Astrocyte (in vitro differentiated cells and primary cell): ENCODE results near the gene TMEM98. TPM values are rescaled to one million over a fixed set of nuclear protein-coding genes. Genes with fewer than 3 reads are reported as not detected.

ENCODE experiments used
- DNase-seq: peaks from one replicate; pipeline ENCODE4 v3.0.0-alpha.2; 2010; ENCODE audit warnings: low read depth
- FAIRE-seq: peaks from 2 replicates; lab custom pipeline; 2011; peaks lifted over from hg19 to GRCh38; lab: Jason Lieb, UNC
- H2AFZ ChIP-seq: 2 replicates; pipeline ENCODE4 v1.6.0; 2012; ENCODE audit warnings: low read depth, low read length, inconsistent platforms
- H3K27ac ChIP-seq: 2 replicates; pipeline ENCODE4 v1.5.1; 2011; ENCODE audit warnings: low read depth, low read length, inconsistent platforms
- H3K27me3 ChIP-seq: 2 replicates; pipeline ENCODE4 v1.6.0; 2011; ENCODE audit warnings: low read length, inconsistent platforms; ENCODE audit not compliant: insufficient read depth
- H3K36me3 ChIP-seq: 2 replicates; pipeline ENCODE4 v1.5.1; 2011; ENCODE audit warnings: low read length, inconsistent platforms; ENCODE audit not compliant: insufficient read depth
- H3K4me1 ChIP-seq: 2 replicates; pipeline ENCODE4 v1.5.1; 2011; ENCODE audit warnings: low read length, inconsistent platforms; ENCODE audit not compliant: insufficient read depth
- H3K4me2 ChIP-seq: 2 replicates; pipeline ENCODE4 v1.6.0; 2012; ENCODE audit warnings: low read length, inconsistent platforms
- H3K4me3 ChIP-seq: 2 replicates; pipeline ENCODE4 v1.5.1; 2011; ENCODE audit warnings: low read depth, mild to moderate bottlenecking, low read length, inconsistent platforms; ENCODE audit not compliant: insufficient read depth
- H3K79me2 ChIP-seq: 2 replicates; pipeline ENCODE4 v1.6.0; 2012; ENCODE audit warnings: mild to moderate bottlenecking, low read length, inconsistent platforms; ENCODE audit not compliant: insufficient read depth
- H3K9ac ChIP-seq: 2 replicates; pipeline ENCODE4 v1.6.0; 2012; ENCODE audit warnings: mild to moderate bottlenecking, low read length, inconsistent platforms
- H3K9me3 ChIP-seq: 2 replicates; pipeline ENCODE4 v1.5.1; 2012; ENCODE audit warnings: low read depth, mild to moderate bottlenecking, low read length, inconsistent platforms; ENCODE audit not compliant: insufficient read depth
- H4K20me1 ChIP-seq: 2 replicates; pipeline ENCODE4 v1.6.0; 2012; ENCODE audit warnings: low read length, inconsistent platforms; ENCODE audit not compliant: insufficient read depth
- H3K27ac Mint-ChIP-seq: one replicate; pipeline ENCODE4 v1.8.0; 2021; ENCODE audit warnings: mild to moderate bottlenecking, mixed read lengths; ENCODE audit not compliant: unreplicated experiment
- H3K27me3 Mint-ChIP-seq: one replicate; pipeline ENCODE4 v1.8.0; 2021; ENCODE audit warnings: low read depth, mixed read lengths; ENCODE audit not compliant: unreplicated experiment
- H3K36me3 Mint-ChIP-seq: one replicate; pipeline ENCODE4 v1.8.0; 2021; ENCODE audit warnings: low read depth, mixed read lengths; ENCODE audit not compliant: unreplicated experiment
- H3K4me1 Mint-ChIP-seq: one replicate; pipeline ENCODE4 v1.8.0; 2021; ENCODE audit warnings: low read depth, mixed read lengths; ENCODE audit not compliant: unreplicated experiment
- H3K4me3 Mint-ChIP-seq: one replicate; pipeline ENCODE4 v1.8.0; 2021; ENCODE audit warnings: mild to moderate bottlenecking, moderate library complexity, mixed read lengths; ENCODE audit not compliant: unreplicated experiment
- H3K9me3 Mint-ChIP-seq: one replicate; pipeline ENCODE4 v1.8.0; 2021; ENCODE audit warnings: mild to moderate bottlenecking, mixed read lengths; ENCODE audit not compliant: unreplicated experiment
- CTCF ChIP-seq: IDR thresholded peaks from 2 replicates; pipeline ENCODE4 v1.5.1; 2011; ENCODE audit warnings: low read depth, mild to moderate bottlenecking, inconsistent platforms, low read length, moderate library complexity; ENCODE audit not compliant: insufficient read depth
- EZH2 ChIP-seq: IDR thresholded peaks from 2 replicates; pipeline ENCODE4 v1.6.1; 2012; ENCODE audit warnings: mild to moderate bottlenecking, low read length, inconsistent platforms; ENCODE audit not compliant: insufficient read depth
- total RNA-seq: library from RNA; stranded (reverse); gene quantifications from 2 replicates; pipeline ENCODE4 v1.2.1, GENCODE V29; 2021

TMEM98 gene
- total RNA-seq, 1 donor from 2014 or later, result 62.6 TPM

GRCh38 chr17:32909787-32910369 lies 18.1 kb upstream of the TMEM98 start:
- H3K4me3 Mint-ChIP-seq, result no peak overlapping the region
- Histone ChIP-seq H3K27me3 (peaks cover 7% of the 10 kb centered on the region), H3K36me3 (no peaks in the 10 kb centered on the region), H2AFZ (peak overlapping the region; percentile 37), H3K9me3 (no peaks in the 10 kb centered on the region), H3K4me3 (no peak overlapping the region), H3K4me2 (no peak overlapping the region), H3K79me2 (no peaks in the 10 kb centered on the region), H4K20me1 (no peaks in the 10 kb centered on the region), H3K9ac (no peak overlapping the region), H3K27ac (no peak overlapping the region), H3K4me1 (peaks cover 3% of the 10 kb centered on the region)
- TF ChIP-seq CTCF, result peak; percentile 79
- no peak for TF ChIP-seq EZH2
- peaks cover 7% of the 10 kb centered on the region for H3K4me1 Mint-ChIP-seq
- H3K9me3 Mint-ChIP-seq, result no peaks in the 10 kb centered on the region
- peak; percentile 70 for DNase-seq
- peak; percentile 94 for FAIRE-seq
- peaks cover 6% of the 10 kb centered on the region for H3K27me3 Mint-ChIP-seq
- no peaks in the 10 kb centered on the region for H3K36me3 Mint-ChIP-seq
- H3K27ac Mint-ChIP-seq, result no peak overlapping the region

- no peaks in the 10 kb centered on the region for H4K20me1 ChIP-seq
- peaks cover 3% of the 10 kb centered on the region for H3K4me1 ChIP-seq
- peaks cover 7% of the 10 kb centered on the region for H3K27me3 ChIP-seq
- no peaks in the 10 kb centered on the region for H3K9me3 ChIP-seq
- H3K4me2 ChIP-seq, result no peak overlapping the region
- no peaks in the 10 kb centered on the region for H3K36me3 Mint-ChIP-seq
- DNase-seq, result no peak
- H3K4me3 Mint-ChIP-seq, result no peak overlapping the region
- FAIRE-seq, result no peak
- H3K9ac ChIP-seq, result no peak overlapping the region
- H3K27ac Mint-ChIP-seq, result no peak overlapping the region
- H3K9me3 Mint-ChIP-seq, result peaks cover 2% of the 10 kb centered on the region
- H3K4me1 Mint-ChIP-seq, result peaks cover 7% of the 10 kb centered on the region
- TF ChIP-seq CTCF (no peak), EZH2 (no peak)
- no peaks in the 10 kb centered on the region for H3K79me2 ChIP-seq
- no peak overlapping the region for H2AFZ ChIP-seq
- H3K36me3 ChIP-seq, result no peaks in the 10 kb centered on the region
- H3K27ac ChIP-seq, result no peak overlapping the region
- peaks cover 3% of the 10 kb centered on the region for H3K27me3 Mint-ChIP-seq
- H3K4me3 ChIP-seq, result no peak overlapping the region
Observed at GRCh38 chr17:32910769-32911168, 17.2 kb upstream of the TMEM98 start.

DNA sequence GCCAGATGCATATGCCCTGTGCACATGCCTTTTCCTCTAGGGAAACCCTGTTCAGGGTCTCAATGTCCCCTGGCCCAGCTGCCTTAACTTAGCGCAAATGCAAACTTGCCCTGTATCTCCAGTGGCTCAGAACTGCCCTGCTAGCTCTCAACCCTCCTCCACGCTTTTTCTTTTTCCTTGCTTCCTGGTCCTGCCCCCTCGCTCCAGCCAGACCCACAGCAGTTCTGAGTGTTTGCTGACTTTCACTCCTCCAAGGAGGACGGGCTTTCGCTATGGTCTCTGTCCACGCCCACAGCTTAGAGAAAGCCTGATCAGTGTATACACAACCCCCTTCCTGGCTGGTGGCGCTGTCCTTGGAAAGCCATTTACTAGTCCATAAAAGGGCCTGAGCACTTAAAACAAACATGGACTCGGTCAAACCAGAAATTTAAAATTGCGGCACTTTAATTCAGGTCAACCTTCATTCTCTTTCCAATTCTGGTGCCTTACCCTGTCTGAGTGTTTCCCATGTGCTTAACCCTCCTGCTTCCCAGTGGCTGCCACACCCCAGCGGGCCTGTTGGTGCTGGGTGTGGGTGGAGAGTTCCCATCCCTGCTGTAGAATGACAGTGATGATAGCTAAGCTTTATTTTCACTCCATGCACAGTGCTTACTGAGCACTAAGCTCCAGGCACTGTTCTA lies 15.6 kb upstream of the TMEM98 start:
- no peak overlapping the region for H3K27ac ChIP-seq
- Mint-ChIP-seq H3K9me3 (peaks cover 2% of the 10 kb centered on the region), H3K4me1 (peaks cover 7% of the 10 kb centered on the region), H3K4me3 (no peak overlapping the region), H3K36me3 (no peaks in the 10 kb centered on the region), H3K27me3 (peaks cover 3% of the 10 kb centered on the region), H3K27ac (no peak overlapping the region)
- H3K4me2 ChIP-seq, result peak overlapping the region; percentile 41
- H3K79me2 ChIP-seq, result no peaks in the 10 kb centered on the region
- no peak overlapping the region for H3K4me3 ChIP-seq
- H3K4me1 ChIP-seq, result peaks cover 3% of the 10 kb centered on the region
- H3K9me3 ChIP-seq, result no peaks in the 10 kb centered on the region
- DNase-seq (peak; percentile 52), FAIRE-seq (peak; percentile 17)
- TF ChIP-seq CTCF (no peak), EZH2 (no peak)
- H2AFZ ChIP-seq, result peak overlapping the region; percentile 64
- H3K27me3 ChIP-seq, result peaks cover 7% of the 10 kb centered on the region
- H4K20me1 ChIP-seq, result no peaks in the 10 kb centered on the region
- H3K36me3 ChIP-seq, result no peaks in the 10 kb centered on the region
- H3K9ac ChIP-seq, result no peak overlapping the region
